BE2C (cell line): ENCODE measurements around the gene CSMD2.

Source experiments
- DNase-seq: peaks from one replicate; pipeline ENCODE4 v3.0.0-alpha.2; 2020
- H3K27me3 ChIP-seq: fragments of 250-450 bp; sonication (Bioruptor Pico); 2 replicates; pipeline ENCODE4 v1.5.1; 2020; ENCODE audit warnings: mild to moderate bottlenecking
- H3K36me3 ChIP-seq: fragments of 250-450 bp; sonication (Bioruptor Pico); 2 replicates; pipeline ENCODE4 v1.5.1; 2020; ENCODE audit warnings: mild to moderate bottlenecking
- H3K4me1 ChIP-seq: fragments of 250-450 bp; sonication (Bioruptor Pico); 2 replicates; pipeline ENCODE4 v1.5.1; 2020
- H3K4me3 ChIP-seq: 2 replicates; pipeline ENCODE4 v1.5.1; 2011; ENCODE audit warnings: low read depth, low read length
- H3K9me3 ChIP-seq: fragments of 250-450 bp; sonication (Bioruptor Pico); 2 replicates; pipeline ENCODE4 v1.5.1; 2020
- CTCF ChIP-seq: IDR thresholded peaks from 2 replicates; pipeline ENCODE4 v1.5.1; 2012; ENCODE audit warnings: mild to moderate bottlenecking, low read depth, low read length

Gene CSMD2

GRCh38 chr1:33927721-33928120 is 237.3 kb downstream of the CSMD2 start:
- H3K27me3 ChIP-seq, result no peaks in the 10 kb centered on the region
- no peaks in the 10 kb centered on the region for H3K9me3 ChIP-seq
- DNase-seq, result no peak

GRCh38 chr1:33925586-33925985 is 239.4 kb downstream of the CSMD2 start:
- Histone ChIP-seq H3K4me3 (no peak overlapping the region), H3K9me3 (no peaks in the 10 kb centered on the region), H3K27me3 (no peaks in the 10 kb centered on the region), H3K36me3 (no peaks in the 10 kb centered on the region), H3K4me1 (no peaks in the 10 kb centered on the region)
- no peak for DNase-seq
- no peak for TF ChIP-seq CTCF

More at GRCh38 chr1:33927721-33928120, 237.3 kb downstream of the CSMD2 start:
- TF ChIP-seq CTCF, result no peak
- Histone ChIP-seq H3K36me3 (no peaks in the 10 kb centered on the region), H3K4me1 (no peaks in the 10 kb centered on the region), H3K4me3 (no peak overlapping the region)

- H3K36me3 ChIP-seq, result no peaks in the 10 kb centered on the region
- DNase-seq, result no peak
- H3K27me3 ChIP-seq, result no peaks in the 10 kb centered on the region
- no peaks in the 10 kb centered on the region for H3K4me1 ChIP-seq
- no peak overlapping the region for H3K4me3 ChIP-seq
- no peaks in the 10 kb centered on the region for H3K9me3 ChIP-seq
- TF ChIP-seq CTCF, result no peak
Measured at GRCh38 chr1:33921281-33921680, 243.7 kb downstream of the CSMD2 start.

- no peak for TF ChIP-seq CTCF
- H3K4me1 ChIP-seq, result no peaks in the 10 kb centered on the region
- no peaks in the 10 kb centered on the region for H3K9me3 ChIP-seq
- H3K27me3 ChIP-seq, result no peaks in the 10 kb centered on the region
- H3K4me3 ChIP-seq, result no peak overlapping the region
- DNase-seq, result no peak
- no peaks in the 10 kb centered on the region for H3K36me3 ChIP-seq
Measured at GRCh38 chr1:33918368-33918767, 246.7 kb downstream of the CSMD2 start.

GRCh38 chr1:33916786-33917185 is 248.2 kb downstream of the CSMD2 start:
- Histone ChIP-seq H3K4me1 (no peaks in the 10 kb centered on the region), H3K36me3 (no peaks in the 10 kb centered on the region), H3K27me3 (no peaks in the 10 kb centered on the region), H3K9me3 (no peaks in the 10 kb centered on the region), H3K4me3 (no peak overlapping the region)
- TF ChIP-seq CTCF, result no peak
- DNase-seq, result no peak

- Histone ChIP-seq H3K4me1 (no peaks in the 10 kb centered on the region), H3K9me3 (no peaks in the 10 kb centered on the region), H3K4me3 (no peak overlapping the region), H3K36me3 (no peaks in the 10 kb centered on the region), H3K27me3 (no peaks in the 10 kb centered on the region)
- TF ChIP-seq CTCF, result no peak
- DNase-seq, result no peak
Measured at GRCh38 chr1:33914531-33914930, 250.5 kb downstream of the CSMD2 start.
